WTC11 (cell line): ENCODE results near the gene RHOF. TPM values are rescaled to one million over a fixed set of nuclear protein-coding genes. Genes with fewer than 3 reads are reported as not detected.

Source experiments
- ATAC-seq: fragments of 200-7000 bp; cut with Tn5 transposase; 2 replicates; pipeline ENCODE4 v1.10.0; 2021; ENCODE audit warnings: mild to moderate bottlenecking, moderate library complexity
- CTCF ChIA-PET: fragments of 300-600 bp; sonication (Branson Sonifier 250); formaldehyde crosslinking; loops from one replicate; lab custom pipeline; 2021; ENCODE audit warnings: antibody characterized with exemption; lab: Charles Lee
- POLR2A ChIA-PET: fragments of 350-600 bp; sonication (Branson Sonifier 250); formaldehyde crosslinking; loops from one replicate; lab custom pipeline; 2021; ENCODE audit warnings: antibody characterized with exemption; lab: Charles Lee
- DNase-seq: peaks from one replicate; pipeline ENCODE4 v3.0.0; 2021; ENCODE audit warnings: low spot score
- H3K27ac Mint-ChIP-seq: 2 replicates; pipeline ENCODE4 v1.8.0; 2021; ENCODE audit warnings: mixed read lengths
- H3K27me3 Mint-ChIP-seq: 2 replicates; pipeline ENCODE4 v1.8.0; 2021; ENCODE audit warnings: low read depth, mild to moderate bottlenecking, moderate library complexity, mixed read lengths
- H3K36me3 Mint-ChIP-seq: 2 replicates; pipeline ENCODE4 v1.8.0; 2021; ENCODE audit warnings: mixed read lengths
- H3K4me1 Mint-ChIP-seq: 2 replicates; pipeline ENCODE4 v1.8.0; 2022; ENCODE audit warnings: mixed read lengths
- H3K4me3 Mint-ChIP-seq: 2 replicates; pipeline ENCODE4 v1.8.0; 2021; ENCODE audit warnings: mild to moderate bottlenecking, moderate library complexity, mixed read lengths
- H3K9me3 Mint-ChIP-seq: 2 replicates; pipeline ENCODE4 v1.8.0; 2021; ENCODE audit warnings: mixed read lengths
- ATF1 ChIP-seq: sonication (generic); formaldehyde crosslinking; IDR thresholded peaks from 2 replicates; pipeline ENCODE4 v1.8.1; 2023; ENCODE audit warnings: mild to moderate bottlenecking, moderate library complexity, missing genetic modification reagents
- E2F5 ChIP-seq: sonication (generic); formaldehyde crosslinking; IDR thresholded peaks from 2 replicates; pipeline ENCODE4 v1.8.1; 2022; ENCODE audit warnings: mild to moderate bottlenecking, moderate library complexity, missing genetic modification reagents
- ERG ChIP-seq: fragments of 250-450 bp; sonication (Bioruptor Pico); IDR thresholded peaks from 2 replicates; pipeline ENCODE4 v1.8.0; 2021; ENCODE audit warnings: mild to moderate bottlenecking
- ESRRA ChIP-seq: sonication (generic); formaldehyde crosslinking; IDR thresholded peaks from 2 replicates; pipeline ENCODE4 v1.8.1; 2022; ENCODE audit warnings: mild to moderate bottlenecking, missing genetic modification reagents, borderline replicate concordance
- JAZF1 ChIP-seq: fragments of 250-450 bp; sonication (Bioruptor Pico); IDR thresholded peaks from 2 replicates; pipeline ENCODE4 v1.9.0; 2021; ENCODE audit warnings: moderate library complexity, mild to moderate bottlenecking, inconsistent platforms
- KAT7 ChIP-seq: sonication (generic); formaldehyde crosslinking; IDR thresholded peaks from 2 replicates; pipeline ENCODE4 v1.8.1; 2023; ENCODE audit warnings: missing genetic modification reagents, mild to moderate bottlenecking, borderline replicate concordance
- MYBL2 ChIP-seq: sonication (generic); formaldehyde crosslinking; IDR thresholded peaks from 2 replicates; pipeline ENCODE4 v1.8.1; 2023; ENCODE audit warnings: mild to moderate bottlenecking, moderate library complexity, missing genetic modification reagents
- NFATC4 ChIP-seq: fragments of 250-450 bp; sonication (Bioruptor Pico); IDR thresholded peaks from 2 replicates; pipeline ENCODE4 v1.9.0; 2021; ENCODE audit warnings: mild to moderate bottlenecking
- PREB ChIP-seq: sonication (generic); formaldehyde crosslinking; IDR thresholded peaks from 2 replicates; pipeline ENCODE4 v1.8.1; 2022; ENCODE audit warnings: mild to moderate bottlenecking, missing genetic modification reagents, moderate library complexity, borderline replicate concordance
- RELA ChIP-seq: sonication (generic); formaldehyde crosslinking; IDR thresholded peaks from 2 replicates; pipeline ENCODE4 v1.8.1; 2022; ENCODE audit warnings: missing genetic modification reagents, mild to moderate bottlenecking, borderline replicate concordance
- SP1 ChIP-seq: sonication (generic); formaldehyde crosslinking; conservative IDR thresholded peaks from 2 replicates; pipeline ENCODE4 v1.8.1; 2022; ENCODE audit warnings: missing genetic modification reagents
- STAT6 ChIP-seq: sonication (generic); formaldehyde crosslinking; conservative IDR thresholded peaks from 2 replicates; pipeline ENCODE4 v1.8.1; 2023; ENCODE audit warnings: mild to moderate bottlenecking, low read depth, missing genetic modification reagents, moderate library complexity
- TEAD1 ChIP-seq: sonication (generic); formaldehyde crosslinking; IDR thresholded peaks from 2 replicates; pipeline ENCODE4 v1.8.0; 2022; ENCODE audit warnings: mild to moderate bottlenecking, missing genetic modification reagents
- ZBTB43 ChIP-seq: sonication (generic); formaldehyde crosslinking; IDR thresholded peaks from 2 replicates; pipeline ENCODE4 v1.8.1; 2023; ENCODE audit warnings: mild to moderate bottlenecking, missing genetic modification reagents
- ZNF281 ChIP-seq: sonication (generic); formaldehyde crosslinking; IDR thresholded peaks from 2 replicates; pipeline ENCODE4 v1.8.0; 2023; ENCODE audit warnings: mild to moderate bottlenecking, missing genetic modification reagents
- ZNF671 ChIP-seq: fragments of 250-450 bp; sonication (Bioruptor Pico); IDR thresholded peaks from 2 replicates; pipeline ENCODE4 v1.8.0; 2021; ENCODE audit warnings: mild to moderate bottlenecking
- ZSCAN18 ChIP-seq: fragments of 250-450 bp; sonication (Bioruptor Pico); IDR thresholded peaks from 2 replicates; pipeline ENCODE4 v2.1.2; 2022; ENCODE audit warnings: mild to moderate bottlenecking, moderate library complexity
- total RNA-seq: library from RNA; stranded (reverse); gene quantifications from 3 replicates; pipeline ENCODE4 v1.2.3, GENCODE V29; 2021

RHOF gene
- total RNA-seq, 1 experiment from 2014 or later: 45.3 TPM

- TF ChIP-seq ZNF281 (CRISPR knock-in tag): no peak
- no peak for TF ChIP-seq NFATC4
- no peak for TF ChIP-seq TEAD1 (CRISPR knock-in tag)
- TF ChIP-seq E2F5 (CRISPR knock-in tag): no peak
- TF ChIP-seq PREB (CRISPR knock-in tag): no peak
- TF ChIP-seq SP1 (CRISPR knock-in tag): no peak
- no peak for TF ChIP-seq MYBL2 (CRISPR knock-in tag)
- no peak for TF ChIP-seq ATF1 (CRISPR knock-in tag)
- no peak for TF ChIP-seq ZBTB43 (CRISPR knock-in tag)
- TF ChIP-seq ZNF671 (CRISPR knock-in tag): no peak
- no peak for TF ChIP-seq ERG (CRISPR knock-in tag)
- no peak for TF ChIP-seq STAT6 (CRISPR knock-in tag)
- no peak for TF ChIP-seq ZSCAN18
- no peak for TF ChIP-seq JAZF1 (CRISPR knock-in tag)
- no peak for TF ChIP-seq KAT7 (CRISPR knock-in tag)
- TF ChIP-seq ESRRA: no peak
- no peak for TF ChIP-seq RELA (CRISPR knock-in tag)
- no peaks in the 10 kb centered on the region; the same call in 1 of the 2 replicates for H3K27me3 Mint-ChIP-seq
- CTCF ChIA-PET: interaction anchor here (0.7 to 15.3 kb wide), 4 partner anchors 9 to 280 kb away, joined by 3 to 227 read pairs (median 4); partner anchors contain the start of gene RHOF
- POLR2A ChIA-PET: no interaction called here
- H3K27ac Mint-ChIP-seq: no peak overlapping the region
- no peak for DNase-seq
- ATAC-seq: no peak
- H3K36me3 Mint-ChIP-seq: peaks cover 11% of the 10 kb centered on the region
- peaks cover 12% of the 10 kb centered on the region for H3K4me1 Mint-ChIP-seq
- no peak overlapping the region for H3K4me3 Mint-ChIP-seq
- H3K9me3 Mint-ChIP-seq: no peaks in the 10 kb centered on the region
These were observed 9.7 kb downstream of the RHOF start for GRCh38 chr12:121783766-121784165.
